ENCODE measurements around the gene KCNJ1. TPM values are rescaled to one million over a fixed set of nuclear protein-coding genes. Genes with fewer than 3 reads are reported as not detected.

Gene KCNJ1
- total and polyA plus RNA-seq, 8 donors = 0.03 to 0.28 (median 0.08) TPM; not detected in 3

DNA sequence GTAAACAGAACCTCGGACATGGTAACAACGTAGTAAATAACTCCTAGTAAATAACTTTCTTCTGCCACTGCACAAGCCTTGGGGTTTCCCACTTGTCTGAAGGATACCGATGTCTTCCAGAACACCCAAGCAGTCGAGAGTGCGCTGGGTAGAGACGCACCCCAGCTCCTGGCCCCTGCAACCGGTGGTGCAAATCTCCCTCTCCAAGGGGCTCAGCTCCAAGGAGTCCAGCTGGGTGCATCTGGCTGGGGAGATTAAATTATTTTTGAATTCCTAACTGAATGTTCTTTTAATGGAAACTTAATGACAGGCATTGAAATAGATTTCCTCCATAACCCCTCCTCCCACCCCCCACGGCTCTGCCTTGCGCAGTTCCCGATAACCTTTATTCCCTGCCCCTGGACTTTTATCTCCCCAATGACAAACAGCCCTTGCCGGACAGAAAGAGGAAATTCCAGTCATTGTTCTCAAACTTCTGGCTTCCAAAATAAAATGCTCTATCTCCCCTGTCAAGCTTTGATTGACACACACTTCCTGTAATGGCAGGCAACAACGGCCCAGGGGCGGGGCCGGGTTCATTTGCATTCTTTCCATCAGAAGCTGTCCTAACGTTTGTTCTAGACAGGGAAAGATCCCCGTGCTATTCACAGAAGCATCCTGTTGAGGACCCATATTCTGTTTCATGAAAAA is 31.2 kb downstream of the KCNJ1 start:
- DNase-seq = peak in 2 of 6 donors; percentile 38 to 45
- 26 to 32% methylated on average over 16 of the region's 16 CpGs for WGBS, 2 donors
- TF ChIP-seq, protein P1, sequence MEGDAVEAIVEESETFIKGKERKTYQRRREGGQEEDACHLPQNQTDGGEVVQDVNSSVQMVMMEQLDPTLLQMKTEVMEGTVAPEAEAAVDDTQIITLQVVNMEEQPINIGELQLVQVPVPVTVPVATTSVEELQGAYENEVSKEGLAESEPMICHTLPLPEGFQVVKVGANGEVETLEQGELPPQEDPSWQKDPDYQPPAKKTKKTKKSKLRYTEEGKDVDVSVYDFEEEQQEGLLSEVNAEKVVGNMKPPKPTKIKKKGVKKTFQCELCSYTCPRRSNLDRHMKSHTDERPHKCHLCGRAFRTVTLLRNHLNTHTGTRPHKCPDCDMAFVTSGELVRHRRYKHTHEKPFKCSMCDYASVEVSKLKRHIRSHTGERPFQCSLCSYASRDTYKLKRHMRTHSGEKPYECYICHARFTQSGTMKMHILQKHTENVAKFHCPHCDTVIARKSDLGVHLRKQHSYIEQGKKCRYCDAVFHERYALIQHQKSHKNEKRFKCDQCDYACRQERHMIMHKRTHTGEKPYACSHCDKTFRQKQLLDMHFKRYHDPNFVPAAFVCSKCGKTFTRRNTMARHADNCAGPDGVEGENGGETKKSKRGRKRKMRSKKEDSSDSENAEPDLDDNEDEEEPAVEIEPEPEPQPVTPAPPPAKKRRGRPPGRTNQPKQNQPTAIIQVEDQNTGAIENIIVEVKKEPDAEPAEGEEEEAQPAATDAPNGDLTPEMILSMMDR (IDR thresholded peaks at IDR 0.05) = no peak

DNA sequence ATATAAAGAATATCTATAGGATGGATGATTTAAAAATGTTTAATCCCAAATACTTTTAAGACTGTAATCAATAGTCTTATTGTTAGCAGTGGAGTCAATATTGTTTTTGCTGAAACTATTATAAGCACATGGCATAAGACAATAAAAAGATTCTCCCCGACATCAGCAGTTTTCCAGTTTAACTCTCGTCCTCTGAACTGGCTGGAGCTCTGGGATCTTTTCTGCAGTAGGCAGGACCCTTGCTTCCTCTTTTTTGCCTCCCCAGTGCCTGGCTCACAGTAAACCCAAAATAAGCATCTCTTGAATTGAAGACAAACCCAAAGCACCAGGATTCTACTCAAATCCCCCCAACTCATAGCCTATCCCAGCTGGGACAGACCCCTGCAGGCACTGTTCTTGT is 32.9 kb downstream of the KCNJ1 start:
- Histone ChIP-seq H3K36me3 (no peaks in the 10 kb centered on the region), H3K9me3 (no peaks in the 10 kb centered on the region), H3K27me3 (no peaks in the 10 kb centered on the region), H3K4me3 (no peak overlapping the region), H3K4me1 (peaks cover 6% of the 10 kb centered on the region in 3 donors), H3K27ac (no peak overlapping the region)
- intact Hi-C loops (cut with DNase I) = loop anchor here in 1 of 3 donors (10.0 kb wide), 1 partner anchor 669 kb away; no protein-coding TSS in a partner anchor
- ATAC-seq (no peak), FAIRE-seq (no peak), DNase-seq (no peak)
- TF ChIP-seq, protein P1 (IDR thresholded peaks at IDR 0.05) = no peak
- WGBS, 2 donors = 88 to 90% methylated on average over 2 of the region's 2 CpGs

More for the DNA sequence above, 31.2 kb downstream of the KCNJ1 start:
- H3K27me3 ChIP-seq = no peaks in the 10 kb centered on the region
- intact Hi-C loops (cut with DNase I) = loop anchor here in 1 of 3 donors (10.0 kb wide), 1 partner anchor 671 kb away; no protein-coding TSS in a partner anchor
- ATAC-seq (peak; percentile 51 to 73 (median 70)), FAIRE-seq (no peak)
- H3K27ac ChIP-seq = peak overlapping the region in 2 of 4 donors; percentile 20 to 53
- peaks cover 6 to 8% (median 7%) of the 10 kb centered on the region in 3 donors for H3K4me1 ChIP-seq
- no peaks in the 10 kb centered on the region for H3K9me3 ChIP-seq
- H3K4me3 ChIP-seq = no peak overlapping the region
- no peaks in the 10 kb centered on the region for H3K36me3 ChIP-seq

DNA sequence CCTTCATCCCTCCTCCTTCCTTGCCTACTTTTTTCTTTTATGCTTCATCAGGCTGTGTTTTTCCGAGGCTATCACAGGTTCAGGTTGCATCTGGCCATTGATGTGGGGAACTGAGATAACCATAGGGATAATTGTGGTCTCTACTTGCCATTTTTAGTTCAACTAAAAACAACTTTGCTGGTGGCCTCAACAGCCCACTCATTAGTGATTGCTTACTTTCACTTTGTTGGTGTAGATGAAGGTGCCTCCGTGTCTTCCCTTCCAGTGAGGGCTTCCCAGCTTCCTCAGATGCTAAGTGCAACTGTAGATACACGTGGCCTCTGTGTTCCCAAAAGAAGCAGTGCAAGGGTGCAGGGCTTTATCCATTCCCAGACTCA is 35.0 kb downstream of the KCNJ1 start:
- WGBS, 2 donors = 68 to 69% methylated on average over 3 of the region's 3 CpGs
- no peak for FAIRE-seq

DNA sequence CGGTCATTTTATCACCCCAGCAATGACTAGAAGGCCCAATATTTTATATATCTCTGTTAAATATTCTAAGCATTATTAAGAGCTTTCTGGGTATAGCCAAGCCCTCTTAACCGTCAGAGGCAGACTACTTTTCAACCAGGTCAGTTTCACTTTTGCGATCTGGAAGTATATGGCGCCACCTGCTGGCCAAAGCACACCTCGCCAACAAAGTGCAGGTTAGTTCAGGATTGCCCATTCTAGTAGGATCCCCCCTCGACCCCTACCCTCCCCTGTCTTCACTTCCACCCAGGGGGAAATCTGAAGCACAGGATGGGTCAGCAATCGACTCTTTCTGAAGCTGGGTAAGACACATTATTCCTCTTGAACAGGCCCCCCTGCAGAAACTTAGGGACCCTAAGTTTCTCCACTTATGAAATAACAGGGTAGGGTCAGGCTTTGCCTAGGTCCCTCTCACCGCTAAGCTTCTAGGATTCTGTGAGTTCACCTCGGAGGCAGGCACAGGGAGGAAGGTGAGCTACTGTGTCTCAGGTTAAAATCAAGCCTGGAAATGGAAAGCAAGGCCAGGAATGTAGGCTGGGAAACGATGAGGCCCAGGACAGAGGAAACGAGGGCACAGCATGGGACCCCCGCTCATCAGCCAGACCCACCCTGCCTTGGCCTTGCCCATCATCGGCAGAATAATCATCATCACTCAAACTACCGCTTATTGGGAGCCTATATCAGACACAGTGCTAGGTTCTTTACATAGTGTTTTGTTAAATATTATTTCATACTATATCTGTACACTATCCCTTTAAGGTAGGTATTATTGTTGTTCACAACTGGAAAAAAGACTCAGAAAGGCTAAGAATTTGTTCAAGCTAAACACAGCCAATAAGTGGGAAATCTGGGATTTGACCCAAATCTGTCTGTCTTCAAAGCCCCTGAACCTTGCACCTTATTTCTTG is 35.6 kb downstream of the KCNJ1 start:
- H3K9me3 ChIP-seq = no peaks in the 10 kb centered on the region
- ATAC-seq (peak; percentile 80 to 96 (median 92)), DNase-seq (peak; percentile 70 to 92 (median 82)), FAIRE-seq (peak; percentile 47)
- TF ChIP-seq, protein P1 (IDR thresholded peaks at IDR 0.05) = peak; percentile 66 to 88 (median 84)
- peak overlapping the region in 1 of 4 donors; percentile 15 for H3K27ac ChIP-seq
- intact Hi-C loops (cut with DNase I) = loop anchor here in 1 of 3 donors (10.0 kb wide), 1 partner anchor 667 kb away; no protein-coding TSS in a partner anchor
- no peaks in the 10 kb centered on the region for H3K27me3 ChIP-seq
- H3K4me3 ChIP-seq = no peak overlapping the region
- WGBS, 2 donors = 19% methylated on average over 14 of the region's 14 CpGs
- H3K36me3 ChIP-seq = no peaks in the 10 kb centered on the region
- H3K4me1 ChIP-seq = peaks cover 6% of the 10 kb centered on the region in 3 donors

More for the DNA sequence above, 35.0 kb downstream of the KCNJ1 start:
- Histone ChIP-seq H3K4me3 (no peak overlapping the region), H3K4me1 (peaks cover 6% of the 10 kb centered on the region in 3 donors), H3K9me3 (no peaks in the 10 kb centered on the region), H3K27me3 (no peaks in the 10 kb centered on the region), H3K27ac (no peak overlapping the region), H3K36me3 (no peaks in the 10 kb centered on the region)
- intact Hi-C loops (cut with DNase I) = loop anchor here in 1 of 3 donors (10.0 kb wide), 1 partner anchor 667 kb away; no protein-coding TSS in a partner anchor
- TF ChIP-seq, protein P1 (IDR thresholded peaks at IDR 0.05) = no peak
- DNase-seq (no peak), ATAC-seq (no peak)
